Measurements from ENCODE around the gene PLCL1.
"Not testable (repeated sequence)": the region's sequence is repeated elsewhere in the genome, so short reads cannot be mapped to it uniquely, and the experiment has no call there.

Gene PLCL1

GRCh38 chr2:198167346-198167745 lies 363.0 kb downstream of the PLCL1 start:
- H3K36me3 ChIP-seq (ENCODE audit: insufficient read depth, low read length), result no peaks in the 10 kb centered on the region
- no peaks in the 10 kb centered on the region for H3K27me3 ChIP-seq (ENCODE audit: control insufficient read depth, insufficient read depth, low read length)
- H3K4me2 ChIP-seq (ENCODE audit: low read length), result no peak overlapping the region
- H3K9ac ChIP-seq (ENCODE audit: low read depth, low read length), result no peak overlapping the region
- H3K4me1 ChIP-seq (ENCODE audit: control insufficient read depth, insufficient read depth, low read length), result no peaks in the 10 kb centered on the region
- no peaks in the 10 kb centered on the region for H3K9me3 ChIP-seq (replicated peaks; ENCODE audit: low read length)
- no peak overlapping the region for H3K4me3 ChIP-seq (ENCODE audit: low read length)

GRCh38 chr2:198168651-198169050 lies 364.3 kb downstream of the PLCL1 start:
- H3K9me3 ChIP-seq (replicated peaks; ENCODE audit: low read length), result no peaks in the 10 kb centered on the region
- no peaks in the 10 kb centered on the region for H3K27me3 ChIP-seq (ENCODE audit: control insufficient read depth, insufficient read depth, low read length)
- H3K4me3 ChIP-seq (ENCODE audit: low read length), result no peak overlapping the region
- H3K36me3 ChIP-seq (ENCODE audit: insufficient read depth, low read length), result no peaks in the 10 kb centered on the region
- H3K9ac ChIP-seq (ENCODE audit: low read depth, low read length), result no peak overlapping the region
- H3K4me1 ChIP-seq (ENCODE audit: control insufficient read depth, insufficient read depth, low read length), result no peaks in the 10 kb centered on the region
- no peak overlapping the region for H3K4me2 ChIP-seq (ENCODE audit: low read length)

- Histone ChIP-seq H3K4me1 (ENCODE audit: control insufficient read depth, insufficient read depth, low read length) (no peaks in the 10 kb centered on the region), H3K4me3 (ENCODE audit: low read length) (no peak overlapping the region), H3K4me2 (ENCODE audit: low read length) (no peak overlapping the region)
Observed at GRCh38 chr2:198173242-198173641, 368.8 kb downstream of the PLCL1 start.

GRCh38 chr2:198173864-198174263 lies 369.5 kb downstream of the PLCL1 start:
- no peaks in the 10 kb centered on the region for H3K36me3 ChIP-seq (ENCODE audit: insufficient read depth, low read length)
- no peak overlapping the region for H3K4me2 ChIP-seq (ENCODE audit: low read length)
- H3K4me1 ChIP-seq (ENCODE audit: control insufficient read depth, insufficient read depth, low read length), result no peaks in the 10 kb centered on the region
- H3K27me3 ChIP-seq (ENCODE audit: control insufficient read depth, insufficient read depth, low read length), result no peaks in the 10 kb centered on the region
- H3K9me3 ChIP-seq (replicated peaks; ENCODE audit: low read length), result no peaks in the 10 kb centered on the region
- H3K4me3 ChIP-seq (ENCODE audit: low read length), result no peak overlapping the region
- H3K9ac ChIP-seq (ENCODE audit: low read depth, low read length), result no peak overlapping the region

More at GRCh38 chr2:198173242-198173641, 368.8 kb downstream of the PLCL1 start:
- Histone ChIP-seq H3K9me3 (replicated peaks; ENCODE audit: low read length) (no peaks in the 10 kb centered on the region), H3K9ac (ENCODE audit: low read depth, low read length) (no peak overlapping the region), H3K27me3 (ENCODE audit: control insufficient read depth, insufficient read depth, low read length) (no peaks in the 10 kb centered on the region), H3K36me3 (ENCODE audit: insufficient read depth, low read length) (no peaks in the 10 kb centered on the region)

GRCh38 chr2:198175271-198175670 lies 370.9 kb downstream of the PLCL1 start:
- no peak overlapping the region for H3K4me3 ChIP-seq (ENCODE audit: low read length)
- H3K9ac ChIP-seq (ENCODE audit: low read depth, low read length), result no peak overlapping the region
- H3K4me1 ChIP-seq (ENCODE audit: control insufficient read depth, insufficient read depth, low read length), result no peaks in the 10 kb centered on the region
- no peaks in the 10 kb centered on the region for H3K27me3 ChIP-seq (ENCODE audit: control insufficient read depth, insufficient read depth, low read length)
- no peaks in the 10 kb centered on the region for H3K9me3 ChIP-seq (replicated peaks; ENCODE audit: low read length)
- H3K36me3 ChIP-seq (ENCODE audit: insufficient read depth, low read length), result no peaks in the 10 kb centered on the region
- H3K4me2 ChIP-seq (ENCODE audit: low read length), result no peak overlapping the region

- H3K9me3 ChIP-seq (replicated peaks; ENCODE audit: low read length), result no peaks in the 10 kb centered on the region
- H3K4me2 ChIP-seq (ENCODE audit: low read length), result no peak overlapping the region
- H3K36me3 ChIP-seq (ENCODE audit: insufficient read depth, low read length), result no peaks in the 10 kb centered on the region
- no peak overlapping the region for H3K4me3 ChIP-seq (ENCODE audit: low read length)
- H3K27me3 ChIP-seq (ENCODE audit: control insufficient read depth, insufficient read depth, low read length), result no peaks in the 10 kb centered on the region
- H3K9ac ChIP-seq (ENCODE audit: low read depth, low read length), result no peak overlapping the region
- no peaks in the 10 kb centered on the region for H3K4me1 ChIP-seq (ENCODE audit: control insufficient read depth, insufficient read depth, low read length)
Observed at GRCh38 chr2:198177040-198177439, 372.6 kb downstream of the PLCL1 start.

- Histone ChIP-seq H3K9me3 (replicated peaks; ENCODE audit: low read length) (no peaks in the 10 kb centered on the region), H3K36me3 (ENCODE audit: insufficient read depth, low read length) (no peaks in the 10 kb centered on the region), H3K4me3 (ENCODE audit: low read length) (no peak overlapping the region), H3K27me3 (ENCODE audit: control insufficient read depth, insufficient read depth, low read length) (no peaks in the 10 kb centered on the region), H3K4me2 (ENCODE audit: low read length) (no peak overlapping the region), H3K9ac (ENCODE audit: low read depth, low read length) (no peak overlapping the region), H3K4me1 (ENCODE audit: control insufficient read depth, insufficient read depth, low read length) (no peaks in the 10 kb centered on the region)
Observed at GRCh38 chr2:198178766-198179165, 374.4 kb downstream of the PLCL1 start.

- Histone ChIP-seq H3K9ac (ENCODE audit: low read depth, low read length) (no peak overlapping the region), H3K4me3 (ENCODE audit: low read length) (no peak overlapping the region), H3K4me2 (ENCODE audit: low read length) (no peak overlapping the region), H3K27me3 (ENCODE audit: control insufficient read depth, insufficient read depth, low read length) (no peaks in the 10 kb centered on the region), H3K9me3 (replicated peaks; ENCODE audit: low read length) (no peaks in the 10 kb centered on the region), H3K36me3 (ENCODE audit: insufficient read depth, low read length) (no peaks in the 10 kb centered on the region), H3K4me1 (ENCODE audit: control insufficient read depth, insufficient read depth, low read length) (no peaks in the 10 kb centered on the region)
Observed at GRCh38 chr2:198186257-198186656, 381.9 kb downstream of the PLCL1 start.

GRCh38 chr2:198187841-198188240 lies 383.4 kb downstream of the PLCL1 start:
- Histone ChIP-seq H3K9ac (ENCODE audit: low read depth, low read length) (no peak overlapping the region), H3K27me3 (ENCODE audit: control insufficient read depth, insufficient read depth, low read length) (no peaks in the 10 kb centered on the region), H3K9me3 (replicated peaks; ENCODE audit: low read length) (no peaks in the 10 kb centered on the region), H3K4me3 (ENCODE audit: low read length) (no peak overlapping the region), H3K4me1 (ENCODE audit: control insufficient read depth, insufficient read depth, low read length) (no peaks in the 10 kb centered on the region), H3K4me2 (ENCODE audit: low read length) (no peak overlapping the region), H3K36me3 (ENCODE audit: insufficient read depth, low read length) (no peaks in the 10 kb centered on the region)

- Histone ChIP-seq H3K9me3 (replicated peaks; ENCODE audit: low read length) (no peaks in the 10 kb centered on the region), H3K36me3 (ENCODE audit: insufficient read depth, low read length) (no peaks in the 10 kb centered on the region), H3K27me3 (ENCODE audit: control insufficient read depth, insufficient read depth, low read length) (no peaks in the 10 kb centered on the region), H3K4me3 (ENCODE audit: low read length) (no peak overlapping the region), H3K4me2 (ENCODE audit: low read length) (no peak overlapping the region), H3K9ac (ENCODE audit: low read depth, low read length) (no peak overlapping the region), H3K4me1 (ENCODE audit: control insufficient read depth, insufficient read depth, low read length) (no peaks in the 10 kb centered on the region)
Observed at GRCh38 chr2:198188982-198189381, 384.6 kb downstream of the PLCL1 start.

GRCh38 chr2:198191651-198192050 lies 387.3 kb downstream of the PLCL1 start:
- no peak overlapping the region for H3K4me3 ChIP-seq (ENCODE audit: low read length)
- no peak overlapping the region for H3K4me2 ChIP-seq (ENCODE audit: low read length)
- no peaks in the 10 kb centered on the region for H3K4me1 ChIP-seq (ENCODE audit: control insufficient read depth, insufficient read depth, low read length)
- no peaks in the 10 kb centered on the region for H3K9me3 ChIP-seq (replicated peaks; ENCODE audit: low read length)
- no peak overlapping the region for H3K9ac ChIP-seq (ENCODE audit: low read depth, low read length)
- H3K36me3 ChIP-seq (ENCODE audit: insufficient read depth, low read length), result no peaks in the 10 kb centered on the region
- no peaks in the 10 kb centered on the region for H3K27me3 ChIP-seq (ENCODE audit: control insufficient read depth, insufficient read depth, low read length)

GRCh38 chr2:198196556-198196955 lies 392.2 kb downstream of the PLCL1 start:
- not testable (repeated sequence) for H3K36me3 ChIP-seq (ENCODE audit: insufficient read depth, low read length); H3K27me3 ChIP-seq (ENCODE audit: control insufficient read depth, insufficient read depth, low read length); H3K9me3 ChIP-seq (replicated peaks; ENCODE audit: low read length); H3K9ac ChIP-seq (ENCODE audit: low read depth, low read length); H3K4me1 ChIP-seq (ENCODE audit: control insufficient read depth, insufficient read depth, low read length); H3K4me3 ChIP-seq (ENCODE audit: low read length); H3K4me2 ChIP-seq (ENCODE audit: low read length)

Measured in skeletal muscle satellite cell (primary cell).